HG03342 (cell line): ENCODE data around the gene HNRNPL.
A peak's percentile ranks its signal among the peaks of the same experiment; 100 is the strongest.
"Not testable (repeated sequence)": the region's sequence is repeated elsewhere in the genome, so short reads cannot be mapped to it uniquely, and the experiment has no call there.

Experiments used
- ATAC-seq: cut with Tn5 transposase; IDR thresholded peaks from one replicate; pipeline ENCODE4 v1.9.1; 2021; ENCODE audit warnings: mild to moderate bottlenecking, moderate library complexity; ENCODE audit not compliant: unreplicated experiment

HNRNPL gene

GRCh38 chr19:38803543-38803942 lies 46.2 kb downstream of the HNRNPL start:
- ATAC-seq: no peak

DNA sequence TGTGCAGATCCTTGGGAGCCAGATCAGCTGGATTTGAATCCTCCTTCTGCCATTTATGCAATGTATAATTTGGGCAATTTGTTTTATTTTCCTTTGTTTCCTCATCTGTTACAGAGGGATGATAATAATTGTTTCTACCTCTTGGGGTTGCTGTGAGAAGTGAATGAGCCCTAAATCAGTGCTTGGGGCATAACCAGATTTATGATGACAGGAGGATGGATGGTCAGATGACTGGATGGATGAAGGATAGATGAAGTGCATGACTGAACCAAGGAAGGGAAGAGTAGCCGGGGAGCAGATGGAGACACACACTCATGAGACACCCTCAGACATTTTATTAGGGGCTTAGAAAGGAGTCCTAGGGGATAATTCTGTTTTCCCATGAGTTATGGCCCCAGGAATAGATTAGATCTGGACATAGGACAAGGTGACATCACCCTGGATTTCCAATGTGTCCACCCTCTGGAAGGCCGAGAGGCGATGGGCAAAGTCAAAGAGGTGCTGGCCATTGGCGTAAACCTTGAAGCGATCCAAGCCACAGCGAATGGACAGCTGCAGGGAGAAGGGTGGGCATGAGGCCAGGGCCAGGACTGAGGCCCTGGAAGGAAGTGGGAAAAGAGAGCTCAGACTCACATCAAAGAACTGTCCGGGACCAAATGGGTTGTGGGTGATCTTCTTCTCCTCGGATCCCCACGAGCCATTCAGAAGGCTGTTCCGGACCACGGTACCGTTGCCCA lies 48.3 kb downstream of the HNRNPL start:
- ATAC-seq: no peak

GRCh38 chr19:38800577-38801347 lies 49.0 kb downstream of the HNRNPL start:
- ATAC-seq: no peak

DNA sequence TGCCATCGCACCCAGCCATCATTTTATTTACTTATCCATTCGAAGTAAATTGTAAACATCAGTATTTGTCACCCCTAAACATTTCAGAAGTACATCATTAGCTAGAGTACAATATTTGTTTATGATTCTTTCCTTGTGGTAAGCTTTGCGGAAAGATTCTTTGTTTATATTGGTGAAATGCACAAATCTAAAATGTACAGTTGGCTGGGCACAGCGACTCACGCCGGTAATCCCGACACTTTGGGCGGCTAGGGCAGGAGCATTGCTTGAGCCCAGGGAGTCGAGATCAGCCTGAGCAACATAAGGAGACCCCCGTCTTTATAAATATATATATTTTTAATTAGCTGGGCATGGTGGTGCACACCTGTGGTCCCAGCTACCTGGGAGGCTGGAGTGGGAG lies 50.7 kb downstream of the HNRNPL start:
- ATAC-seq: no peak

GRCh38 chr19:38797781-38798180 lies 52.0 kb downstream of the HNRNPL start:
- not testable (repeated sequence) for ATAC-seq

GRCh38 chr19:38796154-38796553 lies 53.6 kb downstream of the HNRNPL start:
- no peak for ATAC-seq

DNA sequence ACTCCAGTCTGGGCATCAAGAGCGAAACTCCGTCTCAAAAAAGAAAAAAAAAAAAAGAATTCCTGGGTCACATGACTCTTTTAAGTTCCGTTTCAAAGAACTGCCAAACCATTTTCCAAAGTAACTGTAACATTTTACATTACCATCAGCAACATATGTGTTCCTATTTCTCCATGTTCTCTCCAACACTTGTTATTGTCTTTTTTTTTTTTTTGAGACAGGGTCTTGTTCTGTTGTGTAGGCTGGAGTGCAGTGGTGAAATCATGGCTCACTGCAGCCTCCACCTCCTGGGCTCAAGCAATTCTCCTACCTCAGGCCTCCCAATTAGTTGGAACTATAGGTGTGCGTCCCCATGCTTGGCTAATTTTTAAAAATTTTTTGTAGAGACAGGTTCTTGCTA lies 54.2 kb downstream of the HNRNPL start:
- no peak for ATAC-seq

DNA sequence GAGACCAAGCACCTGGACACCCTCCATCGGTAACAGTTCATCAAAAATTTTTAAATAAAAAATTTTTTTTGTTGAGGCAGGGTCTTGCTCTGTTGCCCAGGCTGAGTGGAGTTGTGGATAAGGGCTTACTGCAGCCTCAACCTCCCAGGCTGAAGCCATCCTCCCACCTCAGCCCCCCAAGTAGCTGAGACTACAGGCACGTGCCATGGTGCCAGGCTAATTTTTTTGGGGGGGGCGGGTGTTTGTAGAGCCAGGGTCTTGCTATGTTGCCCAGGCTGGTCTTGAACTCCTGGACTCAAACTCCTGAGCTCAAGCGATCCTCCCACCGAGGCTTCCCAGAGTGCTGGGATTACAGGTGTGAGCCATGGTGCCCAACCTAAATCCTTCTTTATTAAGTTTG lies 56.1 kb downstream of the HNRNPL start:
- ATAC-seq: no peak

DNA sequence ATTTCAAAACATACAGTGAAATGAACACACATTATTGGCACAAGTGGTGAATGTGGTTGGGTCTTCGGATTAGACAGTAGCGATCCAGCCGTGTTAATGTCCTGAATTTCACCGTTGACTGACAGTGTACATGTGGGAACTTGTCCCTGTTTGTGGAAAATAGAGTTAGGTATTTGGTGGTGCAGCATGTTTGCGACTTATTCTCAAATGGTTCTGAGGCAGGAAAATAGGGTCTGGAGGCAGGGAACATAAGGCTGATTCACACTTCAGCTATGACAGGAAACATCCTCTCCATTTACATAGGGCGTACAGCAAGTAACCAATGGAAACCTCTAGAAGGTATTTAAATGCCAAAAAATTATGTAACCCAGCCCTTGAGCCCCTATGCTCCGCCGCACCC lies 56.6 kb downstream of the HNRNPL start:
- ATAC-seq: no peak

DNA sequence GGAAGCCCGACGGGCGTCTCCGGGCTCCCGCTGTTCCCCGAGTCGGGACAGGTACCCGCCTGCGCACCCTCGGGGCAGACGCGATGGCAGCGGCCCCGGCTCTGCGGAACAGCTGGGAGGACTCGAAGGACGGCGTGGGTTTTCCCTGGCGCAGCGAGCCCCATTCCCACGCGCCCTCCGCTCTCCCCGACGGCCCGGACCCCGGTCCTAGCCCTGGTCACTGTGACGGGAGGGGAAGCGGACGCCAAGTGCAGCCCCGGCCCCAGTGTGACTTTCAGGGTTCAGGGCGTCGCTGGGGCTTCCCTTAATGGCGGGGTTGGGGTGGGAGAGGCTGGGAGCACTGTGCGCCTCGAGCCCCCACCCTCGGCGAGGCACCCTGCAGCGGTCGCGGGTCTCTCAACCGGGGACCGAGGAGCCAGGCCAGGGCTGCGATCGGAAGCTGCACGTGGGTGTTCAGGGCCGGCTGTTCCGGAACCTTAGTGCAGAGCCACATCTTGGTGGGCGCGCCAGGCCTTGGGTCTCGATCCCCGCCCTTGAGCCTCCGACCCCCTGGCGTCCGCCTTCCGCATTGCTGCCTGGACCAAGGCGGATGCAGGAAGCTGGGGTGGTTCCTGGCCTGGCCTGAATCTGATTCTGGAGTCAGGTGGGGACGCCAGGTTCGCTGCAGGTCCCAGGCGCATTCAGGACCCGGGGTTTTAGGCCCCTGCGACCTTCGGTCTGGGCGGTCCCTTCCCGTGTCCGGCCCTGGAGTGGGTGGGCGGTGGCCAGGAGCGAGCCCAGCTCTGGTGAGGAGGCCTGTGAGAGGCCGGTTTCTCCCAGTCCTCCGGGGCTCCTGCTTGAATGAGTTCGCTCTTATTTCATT lies 57.3 kb downstream of the HNRNPL start:
- ATAC-seq: no peak

DNA sequence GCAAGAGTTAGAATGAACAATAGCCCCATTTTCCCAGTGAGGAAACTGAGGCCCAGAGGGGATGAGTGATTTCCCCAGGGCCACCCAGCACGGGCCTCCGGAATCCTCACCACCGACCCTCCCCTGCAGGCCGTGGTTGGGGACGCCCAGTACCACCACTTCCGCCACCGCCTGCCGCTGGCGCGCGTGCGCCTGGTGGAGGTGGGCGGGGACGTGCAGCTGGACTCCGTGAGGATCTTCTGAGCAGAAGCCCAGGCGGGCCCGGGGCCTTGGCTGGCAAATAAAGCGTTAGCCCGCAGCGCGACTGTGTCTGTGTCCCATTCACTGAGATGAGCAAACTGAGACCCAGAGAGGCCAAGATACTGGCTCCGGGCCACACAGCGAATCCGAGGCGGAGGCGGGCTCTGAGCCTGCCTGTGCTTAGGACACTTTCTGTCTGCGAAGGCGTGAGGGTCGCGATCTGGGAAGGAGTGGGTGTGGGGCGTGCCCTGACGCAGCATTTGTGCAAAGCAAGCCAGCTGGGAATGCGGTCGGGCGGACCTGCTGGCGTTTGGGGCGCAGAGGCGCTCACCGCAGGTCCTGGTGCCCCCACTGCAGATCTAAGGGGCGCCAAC lies 58.2 kb downstream of the HNRNPL start:
- ATAC-seq: peak; percentile 54

DNA sequence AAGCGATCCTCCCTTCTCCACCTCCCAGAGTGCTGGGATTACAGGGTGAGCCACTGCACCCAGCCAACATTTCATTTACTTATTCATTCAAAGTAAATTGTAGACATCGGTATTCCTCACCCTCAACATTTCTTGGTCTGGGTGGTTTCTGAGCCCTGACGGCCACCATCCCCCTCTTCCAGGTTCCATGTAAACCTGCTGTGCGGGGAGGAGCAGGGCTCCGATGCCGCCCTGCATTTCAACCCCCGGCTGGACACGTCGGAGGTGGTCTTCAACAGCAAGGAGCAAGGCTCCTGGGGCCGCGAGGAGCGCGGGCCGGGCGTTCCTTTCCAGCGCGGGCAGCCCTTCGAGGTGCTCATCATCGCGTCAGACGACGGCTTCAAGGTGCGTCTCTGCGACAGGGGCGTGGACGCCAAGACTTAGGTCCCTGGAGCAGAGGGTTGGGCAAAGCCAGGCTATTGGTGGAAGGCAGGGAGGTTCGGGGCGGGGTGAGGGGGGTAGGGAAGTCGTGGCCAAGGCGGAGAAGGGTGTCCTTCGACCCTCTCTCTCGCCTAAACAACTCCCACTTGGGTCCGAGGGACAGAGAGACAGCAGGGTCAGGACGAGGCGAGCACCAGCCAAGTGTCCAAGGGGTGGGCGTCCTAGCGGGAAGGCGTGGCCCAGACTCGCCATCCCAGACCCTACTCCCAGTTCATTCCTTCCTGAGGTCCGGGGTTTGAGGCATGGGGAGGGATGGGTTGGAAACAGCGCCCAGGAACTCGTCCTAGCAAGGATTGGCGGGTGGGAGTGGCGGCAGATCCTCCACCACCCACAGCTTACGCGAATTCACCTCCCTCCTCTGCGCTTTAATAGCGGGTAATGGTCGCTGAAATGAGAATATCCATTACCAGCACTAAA lies 59.0 kb downstream of the HNRNPL start:
- ATAC-seq: not testable (repeated sequence)

DNA sequence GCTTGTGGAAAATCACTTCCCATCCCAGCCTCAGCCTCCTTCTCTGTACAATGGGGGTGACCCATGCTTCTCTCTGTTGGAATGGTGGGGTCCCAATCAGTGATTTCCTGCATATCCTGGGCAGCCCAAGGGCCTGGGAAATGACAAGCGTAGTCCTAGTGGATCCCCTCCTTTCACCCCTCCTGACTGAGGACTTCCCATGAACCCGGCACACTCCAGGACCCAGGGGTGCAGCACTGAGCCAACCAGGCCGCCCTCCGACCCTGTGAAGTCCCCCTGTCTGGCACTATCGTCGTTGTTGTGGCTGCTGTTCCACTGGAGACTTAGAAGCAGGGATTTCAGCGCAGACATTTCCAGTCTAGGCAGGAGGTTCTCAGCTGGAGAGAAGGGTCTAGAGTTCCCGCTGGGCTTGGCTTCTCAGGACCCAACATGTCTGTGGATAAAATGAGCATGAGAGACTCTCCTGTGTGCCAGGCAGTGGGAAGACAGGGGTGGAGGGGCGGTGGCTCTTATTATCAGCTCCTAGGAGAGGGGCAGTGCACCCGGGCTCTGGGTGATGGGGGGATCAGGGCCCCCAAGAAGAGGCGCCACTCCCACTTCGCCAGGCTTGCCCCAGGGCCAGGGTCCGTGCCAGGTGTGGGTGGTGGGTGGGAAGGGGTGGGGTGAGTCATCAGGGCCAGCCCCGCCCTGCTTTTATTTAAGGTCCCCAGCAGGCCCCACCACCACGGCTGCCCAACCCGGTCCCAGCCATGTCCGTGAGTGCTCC lies 61.1 kb downstream of the HNRNPL start, which contains the start of gene LGALS7B:
LGALS7B (plus strand) TSS at position 723 of the 766 bp plus-strand sequence; CDS start at position 750, 27 bp downstream.
- ATAC-seq: no peak

GRCh38 chr19:38786572-38787265 lies 63.1 kb downstream of the HNRNPL start:
- ATAC-seq: no peak
